OCI-M2 (cell line): ENCODE data around the gene IVNS1ABP.
A peak's percentile ranks its signal among the peaks of the same experiment; 100 is the strongest.
"Not testable (repeated sequence)": the region's sequence is repeated elsewhere in the genome, so short reads cannot be mapped to it uniquely, and the experiment has no call there.

Experiments
- DNase-seq: peaks from one replicate; lab custom pipeline; 2025; ENCODE audit not compliant: unreplicated experiment; lab: John Stamatoyannopoulos, UW

The IVNS1ABP gene

DNA sequence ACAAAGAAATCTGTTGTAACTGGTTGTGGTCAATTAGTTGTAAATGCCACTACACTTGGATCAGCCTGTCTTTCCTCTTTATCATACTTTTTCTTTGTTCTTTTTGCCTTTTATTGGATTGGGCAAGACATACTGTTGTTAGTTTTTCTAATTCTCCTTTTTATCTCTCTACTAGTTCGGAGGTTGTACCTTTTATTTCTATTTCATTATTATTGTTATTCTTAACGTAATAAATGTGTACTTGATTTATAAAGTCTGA, 59.2 kb downstream of the IVNS1ABP start:
- no peak for DNase-seq

GRCh38 chr1:185257116-185257949, 59.7 kb downstream of the IVNS1ABP start:
- not testable (repeated sequence) for DNase-seq

DNA sequence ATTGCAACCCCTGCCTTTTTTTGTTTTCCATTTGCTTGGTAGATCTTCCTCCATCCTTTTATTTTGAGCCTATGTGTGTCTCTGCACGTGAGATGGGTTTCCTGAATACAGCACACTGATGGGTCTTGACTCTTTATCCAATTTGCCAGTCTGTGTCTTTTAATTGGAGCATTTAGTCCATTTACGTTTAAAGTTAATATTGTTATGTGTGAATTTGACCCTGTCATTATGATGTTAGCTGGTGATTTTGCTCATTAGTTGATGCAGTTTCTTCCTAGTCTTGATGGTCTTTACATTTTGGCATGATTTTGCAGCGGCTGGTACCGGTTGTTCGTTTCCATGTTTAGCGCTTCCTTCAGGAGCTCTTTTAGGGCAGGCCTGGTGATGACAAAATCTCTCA, 61.4 kb downstream of the IVNS1ABP start:
- DNase-seq = not testable (repeated sequence)

GRCh38 chr1:185252404-185252803, 64.6 kb downstream of the IVNS1ABP start:
- DNase-seq = not testable (repeated sequence)

DNA sequence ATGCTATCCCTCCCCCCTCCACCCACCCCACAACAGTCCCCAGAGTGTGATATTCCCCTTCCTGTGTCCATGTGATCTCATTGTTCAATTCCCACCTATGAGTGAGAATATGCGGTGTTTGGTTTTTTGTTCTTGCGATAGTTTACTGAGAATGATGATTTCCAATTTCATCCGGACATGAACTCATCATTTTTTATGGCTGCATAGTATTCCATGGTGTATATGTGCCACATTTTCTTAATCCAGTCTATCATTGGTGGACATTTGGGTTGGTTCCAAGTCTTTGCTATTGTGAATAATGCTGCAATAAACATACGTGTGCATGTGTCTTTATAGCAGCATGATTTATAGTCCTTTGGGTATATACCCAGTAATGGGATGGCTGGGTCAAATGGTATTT, 65.1 kb downstream of the IVNS1ABP start:
- not testable (repeated sequence) for DNase-seq

DNA sequence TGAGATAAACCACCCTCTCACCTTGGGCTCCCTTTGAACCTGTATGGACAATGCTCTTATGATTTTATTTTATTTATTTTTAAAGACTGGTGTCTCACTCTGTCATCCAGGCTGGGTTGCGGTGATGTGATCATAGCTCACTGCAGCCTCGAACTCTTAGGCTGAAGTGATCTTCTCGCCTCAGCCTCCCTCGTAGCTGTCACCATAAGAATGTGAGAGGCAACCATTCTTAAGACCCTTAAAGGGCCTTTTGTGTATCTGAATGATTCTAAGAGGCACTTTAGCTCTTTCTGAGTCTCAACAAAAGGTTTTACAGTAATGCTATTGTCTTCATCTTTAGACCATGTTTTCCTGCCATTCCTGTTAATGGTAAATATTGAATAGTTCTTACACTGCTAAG, 67.0 kb downstream of the IVNS1ABP start:
- DNase-seq = no peak

DNA sequence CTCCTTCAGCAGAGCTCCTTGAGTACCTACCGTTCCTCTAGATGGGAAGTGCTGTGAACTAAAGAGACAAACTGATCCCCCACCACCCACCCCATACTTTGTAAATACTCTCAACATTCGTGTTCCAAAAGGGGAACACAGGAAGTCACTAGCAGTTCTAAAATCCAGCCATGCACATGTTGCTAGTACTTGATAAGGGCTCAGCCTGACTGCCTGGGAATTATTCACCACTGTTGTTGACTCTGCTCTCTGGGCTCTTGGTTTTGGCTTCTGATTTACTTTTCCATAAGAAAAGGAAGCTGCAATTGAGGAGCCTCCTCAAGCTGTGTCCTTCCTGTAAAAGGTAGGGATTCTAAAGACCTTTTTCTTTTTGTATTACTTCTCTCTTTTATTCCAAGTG, 67.5 kb downstream of the IVNS1ABP start:
- peak; percentile 40 for DNase-seq
